Fibroblast of the aortic adventitia (primary cell): ENCODE results near the gene CER1. TPM values are rescaled to one million over a fixed set of nuclear protein-coding genes. Genes with fewer than 3 reads are reported as not detected.
A peak's percentile ranks its signal among the peaks of the same experiment; 100 is the strongest.

Experiments used
- DNase-seq: peaks from one replicate; pipeline ENCODE4 v3.0.0-alpha.2; 2010; ENCODE audit warnings: low read depth
- H3K4me3 ChIP-seq: 2 replicates; pipeline ENCODE4 v1.5.1; 2011; ENCODE audit warnings: low read depth, mild to moderate bottlenecking, control low read depth, low read length, moderate library complexity
- total RNA-seq: library from RNA; depleted of rRNA; stranded (reverse); fragments of >200 nt; gene quantifications from 2 replicates; pipeline ENCODE4 v1.2.3, GENCODE V29; 2012; ENCODE audit warnings: low replicate concordance
- TF ChIP-seq, protein P1 (sequence below): IDR thresholded peaks from 2 replicates; pipeline ENCODE4 v1.5.1; 2011; ENCODE audit warnings: mild to moderate bottlenecking, low read length, control low read depth, inconsistent platforms; ENCODE audit not compliant: insufficient read depth

Gene CER1
- total RNA-seq, 1 donor: not detected

DNA sequence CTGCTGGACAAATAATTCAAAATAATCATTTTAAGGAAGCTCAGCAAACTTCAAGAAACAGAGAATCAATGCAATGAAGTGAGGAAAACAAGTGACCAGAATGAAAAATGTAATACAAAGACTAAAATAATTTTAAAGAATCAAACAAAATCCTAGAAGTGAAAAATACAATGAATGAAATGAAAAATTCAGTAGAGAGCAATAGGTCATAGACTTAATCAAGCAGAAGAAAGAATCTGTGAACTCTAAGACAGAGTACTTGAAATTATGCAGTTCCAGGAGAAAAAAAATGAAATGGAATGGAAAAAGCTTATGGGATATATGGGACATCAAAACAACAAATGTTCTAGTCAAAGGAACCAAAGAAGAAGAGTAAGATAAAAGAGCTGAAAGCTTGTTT, 17.5 kb downstream of the CER1 start:
- DNase-seq: no peak
- TF ChIP-seq, protein P1, sequence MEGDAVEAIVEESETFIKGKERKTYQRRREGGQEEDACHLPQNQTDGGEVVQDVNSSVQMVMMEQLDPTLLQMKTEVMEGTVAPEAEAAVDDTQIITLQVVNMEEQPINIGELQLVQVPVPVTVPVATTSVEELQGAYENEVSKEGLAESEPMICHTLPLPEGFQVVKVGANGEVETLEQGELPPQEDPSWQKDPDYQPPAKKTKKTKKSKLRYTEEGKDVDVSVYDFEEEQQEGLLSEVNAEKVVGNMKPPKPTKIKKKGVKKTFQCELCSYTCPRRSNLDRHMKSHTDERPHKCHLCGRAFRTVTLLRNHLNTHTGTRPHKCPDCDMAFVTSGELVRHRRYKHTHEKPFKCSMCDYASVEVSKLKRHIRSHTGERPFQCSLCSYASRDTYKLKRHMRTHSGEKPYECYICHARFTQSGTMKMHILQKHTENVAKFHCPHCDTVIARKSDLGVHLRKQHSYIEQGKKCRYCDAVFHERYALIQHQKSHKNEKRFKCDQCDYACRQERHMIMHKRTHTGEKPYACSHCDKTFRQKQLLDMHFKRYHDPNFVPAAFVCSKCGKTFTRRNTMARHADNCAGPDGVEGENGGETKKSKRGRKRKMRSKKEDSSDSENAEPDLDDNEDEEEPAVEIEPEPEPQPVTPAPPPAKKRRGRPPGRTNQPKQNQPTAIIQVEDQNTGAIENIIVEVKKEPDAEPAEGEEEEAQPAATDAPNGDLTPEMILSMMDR: no peak
- no peak overlapping the region for H3K4me3 ChIP-seq

DNA sequence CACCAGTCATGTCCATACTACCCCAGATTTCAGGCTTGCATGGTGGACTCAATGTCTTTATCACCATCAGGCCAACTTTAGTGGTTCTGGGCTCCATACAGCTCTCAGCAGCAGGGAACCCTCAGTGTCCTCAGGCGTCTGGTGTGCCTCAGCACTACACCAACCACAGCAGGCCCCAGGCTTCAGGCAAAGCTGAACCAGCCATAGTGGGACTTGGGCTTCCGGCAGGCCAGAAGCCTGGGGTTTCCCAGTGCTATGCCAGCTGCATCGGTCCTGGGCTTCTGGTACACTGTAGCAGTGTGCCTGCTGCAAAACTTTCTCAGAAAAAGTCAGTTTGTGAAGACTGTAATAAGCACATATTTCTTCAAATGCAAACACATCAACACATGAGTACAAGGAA, 18.3 kb downstream of the CER1 start:
- no peak for DNase-seq
- no peak overlapping the region for H3K4me3 ChIP-seq
- TF ChIP-seq, protein P1: no peak

DNA sequence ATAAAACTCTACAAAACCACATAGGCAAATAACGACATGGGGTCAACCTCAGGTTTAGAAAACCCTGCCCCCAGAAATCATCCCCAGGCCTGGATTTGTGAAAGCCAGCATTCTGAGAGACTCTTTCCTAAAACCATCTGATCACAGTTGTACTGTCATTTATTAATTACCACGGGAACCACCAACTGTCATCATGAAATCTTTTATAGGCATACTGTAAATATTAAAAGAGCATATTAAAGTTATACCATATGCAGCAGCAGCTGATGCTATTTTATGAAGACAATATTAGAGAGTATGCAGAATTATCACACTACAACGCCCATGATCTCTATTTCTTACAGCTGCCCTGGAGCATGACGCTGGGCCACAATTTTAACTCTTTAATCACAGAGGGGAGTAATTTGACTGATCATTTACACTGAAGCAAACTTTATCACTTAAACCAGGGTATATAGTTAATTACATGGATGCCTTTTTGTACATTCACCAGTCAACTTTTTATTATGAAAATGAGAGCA, 20.3 kb downstream of the CER1 start:
- TF ChIP-seq, protein P1: no peak
- H3K4me3 ChIP-seq: no peak overlapping the region
- no peak for DNase-seq

DNA sequence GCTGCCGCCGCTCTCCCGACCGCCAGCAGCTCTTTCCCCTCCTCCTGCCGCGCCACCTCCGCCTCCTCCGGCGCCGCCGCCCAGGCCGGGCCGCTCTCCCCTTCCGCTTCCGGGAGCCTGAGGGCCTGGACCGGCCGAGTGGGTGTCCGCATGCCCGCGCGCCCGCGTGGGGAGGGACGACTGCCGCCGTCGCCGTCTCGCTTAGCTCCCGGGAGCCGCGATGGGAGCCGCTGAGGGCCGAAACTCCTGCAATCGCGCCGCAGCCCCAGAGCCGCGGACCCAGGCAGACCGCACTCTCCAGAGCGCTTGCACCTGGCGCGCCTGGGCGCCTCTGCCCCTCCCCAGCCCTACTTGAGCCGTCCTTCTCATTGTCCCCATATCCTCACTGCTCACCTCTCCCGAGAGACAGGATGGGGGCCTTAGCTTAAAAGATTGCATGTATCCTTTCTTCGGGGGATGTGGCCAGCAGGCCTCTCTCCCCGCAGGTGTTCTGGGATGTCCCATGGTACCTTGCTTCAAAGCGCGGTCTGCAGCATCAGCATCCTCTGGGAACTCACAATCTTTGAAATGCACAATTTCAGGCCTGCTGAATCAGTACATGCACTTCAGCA, 29.2 kb downstream of the CER1 start, which contains the start of gene ZDHHC21:
TSS of gene ZDHHC21 (minus strand) at position 182 of the 611 bp plus-strand sequence. CDS start 19,092 bp downstream, outside the sequence.
- peak within 1 kb of the TSS; percentile 89 for H3K4me3 ChIP-seq
- TF ChIP-seq, protein P1: no peak
- peak; percentile 54 for DNase-seq

DNA sequence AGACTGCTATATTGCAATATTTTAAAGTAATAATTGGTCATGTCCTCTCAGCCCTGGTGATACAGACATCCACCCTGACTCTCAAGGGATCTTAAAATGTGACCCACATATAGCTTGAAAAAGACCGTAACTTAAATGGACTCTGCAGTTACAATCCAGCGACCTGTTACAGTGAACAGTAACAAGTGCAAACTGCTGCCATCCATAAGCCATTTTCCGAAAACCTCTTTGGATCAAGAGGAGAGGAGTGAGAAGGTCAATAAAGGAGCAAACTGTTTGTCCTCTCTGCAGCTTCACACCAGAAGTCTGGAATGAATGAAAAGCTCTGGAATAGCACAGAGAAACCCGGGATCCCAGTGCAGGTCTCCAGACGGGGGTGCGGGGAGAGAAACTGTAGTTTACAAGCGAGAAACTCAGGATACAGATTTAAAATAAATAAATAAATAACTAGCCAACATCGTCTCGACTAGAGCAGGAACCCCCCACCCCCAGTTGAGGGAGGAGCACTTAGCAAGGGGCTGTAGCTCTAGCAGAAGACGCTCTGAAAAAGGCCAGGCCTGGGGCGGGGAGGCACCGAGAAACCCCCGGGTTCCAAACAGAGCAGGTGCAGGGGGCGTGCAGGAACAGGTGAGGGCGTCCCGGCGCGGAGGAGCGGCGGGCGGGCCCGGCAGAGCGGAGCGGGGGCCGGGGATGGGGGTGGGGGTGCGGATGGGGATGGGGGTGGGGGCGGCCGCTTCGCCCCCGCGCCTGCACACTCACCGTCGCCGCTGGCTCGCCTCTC, 29.9 kb downstream of the CER1 start:
- peak overlapping the region; percentile 89 for H3K4me3 ChIP-seq
- peak; percentile 15 for DNase-seq
- TF ChIP-seq, protein P1: no peak

DNA sequence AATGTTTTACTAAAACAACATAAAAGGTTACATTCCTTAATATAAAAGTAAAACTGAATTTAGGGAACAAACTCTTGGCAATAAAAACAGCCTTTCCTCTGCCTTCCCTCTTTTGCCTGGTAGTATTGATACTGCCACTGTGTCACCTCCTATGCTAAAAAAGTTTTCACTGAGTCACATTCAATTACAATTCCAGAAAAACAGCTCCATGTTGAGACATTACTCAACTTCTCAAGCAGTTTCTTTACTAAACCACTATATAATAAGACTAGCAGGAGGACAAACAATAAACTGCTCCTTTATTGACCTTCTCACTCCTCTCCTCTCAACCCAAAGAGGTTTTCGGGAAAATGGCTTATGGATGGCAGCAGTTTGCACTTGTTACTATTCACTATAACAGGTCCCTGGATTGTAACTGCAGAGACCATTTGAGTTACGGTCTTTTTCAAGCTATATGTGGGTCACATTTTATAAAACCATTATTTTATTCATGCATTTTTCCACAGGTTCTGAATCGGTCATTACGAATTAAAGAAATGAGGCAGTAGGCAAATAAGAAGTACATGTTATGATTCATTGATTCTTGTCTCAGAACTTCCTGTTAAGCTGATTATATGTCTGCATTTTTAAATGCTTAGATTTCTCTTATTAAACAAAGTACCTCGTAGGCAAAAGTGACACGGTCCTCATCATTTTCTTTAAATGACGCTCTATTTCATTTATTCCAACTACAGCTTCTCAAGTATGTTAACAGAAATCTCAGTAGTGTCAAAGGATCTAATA, 31.4 kb downstream of the CER1 start:
- H3K4me3 ChIP-seq: no peak overlapping the region
- TF ChIP-seq, protein P1: no peak
- DNase-seq: no peak
